HG03045 (cell line): ENCODE data around the gene ODF2L.
"Not testable (repeated sequence)": the region's sequence is repeated elsewhere in the genome, so short reads cannot be mapped to it uniquely, and the experiment has no call there.

Experiments used
- ATAC-seq: cut with Tn5 transposase; IDR thresholded peaks from one replicate; pipeline ENCODE4 v1.9.1; 2021; ENCODE audit warnings: mild to moderate bottlenecking, moderate library complexity; ENCODE audit not compliant: unreplicated experiment

The ODF2L gene

DNA sequence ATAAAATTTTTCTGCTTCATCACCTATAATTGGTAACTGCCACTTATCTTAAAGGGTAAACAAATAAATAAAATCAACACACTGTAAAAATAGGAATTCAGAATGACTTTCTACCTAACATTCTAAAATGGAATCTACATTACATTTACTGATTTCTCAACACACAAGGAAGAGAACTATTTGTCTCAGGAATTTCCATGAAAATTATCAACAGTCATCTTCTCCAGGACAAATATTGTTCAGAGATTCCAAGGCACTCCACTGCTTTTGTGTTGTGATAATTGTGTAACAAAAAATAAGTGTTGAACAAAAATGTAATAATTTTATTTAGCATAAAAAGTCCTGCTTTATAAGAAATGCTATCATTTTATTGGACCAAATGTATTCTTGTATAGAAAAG, 7.3 kb downstream of the ODF2L start:
- ATAC-seq, result no peak

DNA sequence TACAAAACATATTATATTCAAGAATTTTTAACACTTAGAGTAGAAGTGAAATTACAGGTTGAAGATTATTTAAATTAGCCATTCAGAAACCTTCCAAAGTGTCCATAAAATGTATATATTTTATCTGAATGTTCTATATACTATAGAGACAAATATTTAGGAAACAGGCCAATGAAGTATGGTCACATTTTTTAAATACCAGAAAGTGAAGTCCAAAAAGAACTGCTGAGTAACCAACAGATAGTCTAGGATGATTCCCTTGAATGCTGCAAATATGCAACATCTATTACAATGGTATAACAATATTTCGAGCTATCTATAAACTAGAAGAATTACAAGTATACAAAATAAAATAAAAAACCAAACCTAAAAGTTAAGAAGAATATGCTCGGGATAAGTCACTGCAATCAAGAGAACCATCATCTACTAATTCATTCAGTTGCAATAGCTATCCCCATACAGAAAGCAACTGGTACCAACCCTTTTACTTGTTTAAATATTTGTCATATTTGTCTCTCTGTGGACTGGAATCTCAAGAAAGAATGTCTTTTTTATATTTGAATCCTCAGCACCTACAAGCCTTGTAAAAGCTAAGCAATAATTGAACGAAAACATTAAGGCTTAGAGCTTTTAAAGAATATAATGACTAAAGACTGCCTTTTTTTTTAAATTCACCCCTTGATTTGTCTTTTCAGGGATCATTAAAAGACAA, 8.1 kb downstream of the ODF2L start:
- ATAC-seq, result no peak

DNA sequence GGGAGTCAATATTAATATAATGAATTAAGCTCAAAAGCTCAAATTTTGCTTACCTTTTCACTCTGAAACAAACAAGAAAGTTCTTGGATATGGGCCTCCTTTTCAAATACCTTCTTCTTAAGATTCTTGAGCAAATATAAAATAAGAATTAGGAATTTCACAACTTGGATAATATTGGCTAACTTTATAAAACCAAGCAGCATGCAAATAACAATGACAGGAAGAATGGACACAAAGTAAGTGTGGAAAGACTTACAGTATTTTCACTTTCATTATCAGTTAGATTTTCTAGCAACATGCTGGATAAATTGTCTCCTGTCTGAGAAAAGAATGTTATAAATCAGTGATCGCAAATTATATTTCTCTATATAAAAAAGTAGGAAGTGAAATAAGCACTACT, 13.2 kb downstream of the ODF2L start:
- ATAC-seq, result no peak

DNA sequence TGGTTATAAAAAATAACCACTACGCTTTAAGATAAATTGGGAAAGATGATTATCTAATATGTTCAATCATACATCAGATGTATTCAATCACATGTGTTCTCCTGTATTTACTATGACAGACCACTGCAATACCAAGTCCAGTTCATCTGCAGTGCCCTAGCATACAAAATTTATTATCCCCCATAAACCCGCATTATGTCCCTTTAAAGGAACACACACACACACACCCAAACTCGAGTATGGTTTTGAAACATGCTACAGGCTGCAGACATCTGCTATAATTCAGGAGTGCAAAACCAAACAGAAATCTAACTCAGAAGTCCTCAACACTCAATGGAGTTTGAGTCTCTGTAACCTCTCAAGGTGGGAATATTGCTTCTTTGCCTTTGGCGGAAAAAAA, 14.9 kb downstream of the ODF2L start:
- ATAC-seq, result no peak

DNA sequence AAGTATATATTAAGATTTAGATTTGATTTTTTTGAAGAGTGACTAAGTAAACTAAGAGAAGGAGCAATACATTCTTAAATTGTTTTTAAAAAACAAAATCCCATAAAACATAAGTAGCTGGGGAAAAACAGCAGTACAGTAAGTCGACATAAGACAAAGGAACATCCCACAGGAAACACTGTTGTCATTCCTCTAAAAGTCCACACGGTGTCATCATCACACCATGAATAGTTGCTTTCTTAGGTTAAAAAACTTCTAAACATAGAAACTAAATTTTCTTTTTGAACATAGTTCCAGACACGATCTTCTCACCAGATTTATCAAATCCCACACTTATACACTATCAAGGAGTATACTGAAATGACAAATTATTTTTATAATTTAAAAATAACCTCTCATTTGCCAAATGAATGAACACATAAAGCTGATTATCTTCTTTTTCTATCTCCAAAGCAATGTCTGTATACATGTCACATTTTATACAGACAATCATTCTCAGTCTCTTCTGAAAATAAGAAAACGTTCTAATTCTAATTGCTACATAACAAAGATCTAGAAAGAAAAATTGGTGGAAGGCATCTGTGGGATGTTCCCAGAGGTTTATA, 15.8 kb downstream of the ODF2L start:
- peak; percentile 73 for ATAC-seq

DNA sequence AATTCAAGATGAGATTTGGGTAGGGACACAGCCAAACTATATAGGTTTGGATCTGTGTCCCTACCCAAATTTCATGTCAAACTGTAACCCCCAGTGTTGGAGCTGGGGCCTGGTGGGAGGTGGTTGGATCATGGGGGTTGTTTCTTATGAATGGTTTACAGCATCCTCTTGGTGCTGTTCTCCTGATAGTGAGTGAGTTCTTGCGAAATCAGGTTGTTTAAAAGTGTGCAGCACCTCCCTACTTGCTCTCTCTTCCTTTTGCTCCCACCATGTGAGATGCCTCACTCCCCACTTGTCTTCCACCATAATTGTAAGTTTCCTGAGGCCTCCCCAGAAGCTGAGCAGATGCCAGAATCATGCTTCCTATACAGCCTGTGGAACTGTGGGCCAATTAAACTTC, 17.3 kb downstream of the ODF2L start:
- ATAC-seq, result no peak

DNA sequence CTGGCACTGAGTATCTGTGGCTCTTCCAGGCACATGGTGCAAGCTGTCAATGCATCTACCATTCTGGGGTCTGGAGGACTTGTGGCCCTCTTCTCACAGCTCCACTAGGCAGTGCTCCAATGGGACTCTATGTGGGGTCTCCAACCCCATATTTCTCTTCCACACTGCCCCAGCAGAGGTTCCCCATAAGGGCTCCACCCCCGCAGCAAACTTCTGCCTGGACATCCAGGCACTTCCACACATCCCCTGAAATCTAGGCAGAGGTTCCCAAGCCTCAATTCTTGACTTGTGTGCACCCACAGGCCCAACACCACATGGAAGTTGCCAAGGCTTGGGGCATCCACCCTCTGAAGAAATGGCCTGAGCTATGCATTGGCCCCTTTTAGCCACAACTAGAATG, 18.8 kb downstream of the ODF2L start:
- no peak for ATAC-seq

DNA sequence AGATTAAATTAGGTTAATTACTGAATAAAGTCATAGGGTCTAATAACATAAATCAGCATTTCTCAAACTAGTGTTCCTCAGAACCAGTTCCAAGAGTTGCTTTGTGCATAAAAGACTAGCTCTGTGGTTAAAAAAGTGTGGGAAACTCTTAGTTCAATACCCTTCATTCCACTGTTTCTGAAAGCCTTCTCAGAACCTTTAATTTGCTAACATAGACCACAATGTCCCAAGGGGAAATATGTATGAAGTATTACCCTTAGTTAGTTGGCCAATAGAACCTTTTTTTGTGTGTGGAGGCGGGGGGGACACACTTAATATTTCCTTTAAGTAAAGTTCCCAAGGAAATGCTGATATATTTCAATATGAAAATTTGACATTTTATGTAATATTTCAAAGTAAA, 20.4 kb downstream of the ODF2L start:
- ATAC-seq, result no peak

DNA sequence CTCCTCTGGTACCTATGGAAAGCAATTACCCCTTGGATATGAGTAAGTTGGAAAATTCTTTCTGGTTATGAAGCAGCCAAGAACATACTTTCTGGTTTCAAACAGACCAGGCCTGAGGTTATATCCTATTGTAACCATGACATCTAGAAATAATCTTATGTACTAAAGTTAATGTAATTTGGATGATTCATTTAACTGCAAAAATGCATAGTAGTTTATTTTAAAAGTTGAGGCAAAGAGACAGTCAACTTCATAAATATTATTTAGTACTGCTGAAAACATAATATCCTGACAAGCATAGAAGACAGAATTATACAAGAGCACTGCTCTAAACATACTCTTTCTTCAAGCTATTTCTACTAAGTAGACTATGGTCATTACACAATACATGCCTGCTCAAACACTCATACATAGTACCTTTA, 25.5 kb downstream of the ODF2L start:
- ATAC-seq, result no peak

DNA sequence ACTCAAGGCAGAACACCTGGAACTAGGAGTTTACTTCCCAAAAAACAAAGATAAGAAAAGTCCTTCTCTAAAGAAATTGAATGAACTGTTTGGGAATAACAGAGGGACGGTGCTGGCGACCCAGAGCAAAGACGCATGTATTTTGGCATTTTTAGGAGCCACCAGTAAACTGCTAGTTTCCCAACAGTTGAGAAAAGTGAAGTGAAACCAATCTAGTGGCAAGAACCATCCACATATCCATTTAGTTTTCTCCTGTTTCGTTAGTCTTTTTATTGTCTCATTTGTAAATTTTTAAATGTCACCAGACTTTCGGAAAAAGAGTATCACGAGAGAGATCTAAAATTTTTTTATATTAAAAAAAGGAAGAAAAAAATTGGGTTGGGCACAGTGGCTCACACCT, 30.2 kb downstream of the ODF2L start:
- ATAC-seq, result no peak

DNA sequence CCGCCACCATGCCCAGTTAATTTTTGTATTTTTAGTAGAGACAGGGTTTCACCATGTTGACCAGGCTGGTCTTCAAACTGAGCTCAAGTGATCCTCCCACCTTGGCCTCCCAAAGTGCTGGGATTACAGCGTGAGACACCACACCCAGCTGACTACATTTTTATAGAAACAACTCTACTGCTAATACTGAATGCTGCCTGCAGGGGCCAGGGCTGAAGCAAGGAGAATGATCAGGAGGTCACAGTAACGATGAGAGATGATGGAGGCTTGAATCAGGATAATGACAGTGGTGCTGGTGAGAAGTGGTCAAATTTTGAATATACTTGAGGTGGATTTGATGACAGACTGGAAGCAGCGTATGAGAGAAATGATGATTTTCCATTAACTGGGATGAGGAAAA, 33.3 kb downstream of the ODF2L start:
- ATAC-seq, result no peak

DNA sequence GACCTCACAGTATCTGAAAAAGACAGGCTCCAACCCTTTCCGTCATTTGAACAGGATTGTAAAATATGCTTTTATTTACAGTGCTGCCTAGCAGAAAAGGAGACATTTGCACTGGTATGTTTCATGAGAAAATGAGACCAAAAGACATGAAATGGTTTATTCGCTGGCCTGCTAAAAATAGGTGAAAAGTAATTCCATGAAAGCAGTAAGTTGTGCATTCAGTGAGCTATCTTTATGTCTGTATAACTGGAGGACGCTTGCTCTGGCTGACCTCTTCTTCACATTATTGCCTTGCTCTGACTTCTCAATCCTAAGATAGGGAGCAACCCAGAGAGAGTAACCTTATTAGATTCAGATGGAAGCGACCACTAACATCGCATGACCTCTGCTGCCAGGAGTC, 38.3 kb downstream of the ODF2L start:
- ATAC-seq, result no peak

DNA sequence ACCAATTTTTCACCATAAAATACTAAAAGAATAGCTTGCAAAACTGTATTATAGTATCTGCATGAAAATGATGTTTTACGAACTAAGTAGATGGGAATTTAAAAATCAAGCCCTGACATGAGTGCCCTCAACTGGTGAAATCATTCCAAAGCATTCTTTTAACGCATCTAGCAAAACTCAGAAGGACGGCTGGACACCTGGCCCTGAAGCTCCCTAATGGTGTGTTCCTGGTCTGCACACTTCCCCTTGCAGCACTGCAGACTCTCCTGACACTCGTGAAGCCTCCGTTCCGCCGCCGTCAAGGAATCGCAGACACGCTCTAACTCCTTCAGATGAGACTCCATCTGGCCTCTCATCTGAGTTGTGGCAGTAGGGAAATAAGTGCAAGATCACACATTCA, 39.9 kb downstream of the ODF2L start:
- no peak for ATAC-seq

DNA sequence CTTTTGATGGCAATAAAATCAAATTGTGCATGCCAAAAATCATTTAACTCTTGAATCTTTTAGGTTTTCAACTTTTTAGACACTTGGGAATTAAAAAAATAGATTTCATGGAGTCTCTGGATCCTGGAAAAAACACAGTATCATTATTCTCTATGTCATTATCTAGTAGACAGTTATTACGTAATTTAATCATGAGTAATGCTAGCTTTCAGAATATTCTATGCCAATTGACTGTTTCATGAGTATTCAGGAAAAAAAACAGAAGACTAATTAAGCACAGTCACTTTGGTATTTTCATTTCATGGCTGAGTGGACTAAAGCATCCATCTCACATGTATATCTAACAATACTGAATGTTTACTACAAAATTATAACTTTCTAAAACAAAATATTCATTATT, 44.0 kb downstream of the ODF2L start:
- no peak for ATAC-seq

DNA sequence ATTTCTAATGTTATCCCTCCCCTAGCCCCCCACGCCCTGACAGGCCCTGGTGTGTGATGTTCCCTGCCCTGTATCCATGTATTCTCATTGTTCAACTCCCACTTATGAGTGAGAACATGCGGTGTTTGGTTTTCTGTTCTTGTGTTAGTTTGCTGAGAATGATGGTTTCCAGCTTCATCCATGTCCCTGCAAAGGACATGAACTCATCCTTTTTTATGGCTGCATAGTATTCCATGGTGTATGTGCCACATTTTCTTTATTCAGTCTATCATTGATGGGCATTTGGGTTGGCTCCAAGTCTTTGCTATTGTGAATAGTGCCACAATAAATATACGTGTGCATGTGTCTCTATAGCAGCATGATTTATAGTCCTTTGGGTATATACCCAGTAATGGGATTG, 45.9 kb downstream of the ODF2L start:
- not testable (repeated sequence) for ATAC-seq

DNA sequence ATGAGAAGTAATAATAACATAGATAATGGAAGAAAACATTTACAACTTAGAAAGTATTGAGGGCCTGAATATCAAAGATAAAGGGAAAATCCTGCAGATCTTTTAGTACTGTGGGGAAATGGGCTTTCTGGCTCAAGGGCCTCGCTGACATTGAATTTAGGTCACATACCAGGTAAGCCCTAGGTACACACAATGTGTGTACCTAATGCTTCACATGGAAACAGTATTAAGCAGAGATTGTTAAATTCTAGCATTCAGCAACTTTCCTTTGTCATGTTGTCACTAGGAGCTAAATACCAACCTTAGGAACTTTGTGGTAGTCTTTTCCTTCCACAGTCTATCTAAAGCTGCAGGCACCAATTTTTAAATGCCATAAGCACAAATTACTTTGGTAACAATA, 49.7 kb downstream of the ODF2L start:
- no peak for ATAC-seq

DNA sequence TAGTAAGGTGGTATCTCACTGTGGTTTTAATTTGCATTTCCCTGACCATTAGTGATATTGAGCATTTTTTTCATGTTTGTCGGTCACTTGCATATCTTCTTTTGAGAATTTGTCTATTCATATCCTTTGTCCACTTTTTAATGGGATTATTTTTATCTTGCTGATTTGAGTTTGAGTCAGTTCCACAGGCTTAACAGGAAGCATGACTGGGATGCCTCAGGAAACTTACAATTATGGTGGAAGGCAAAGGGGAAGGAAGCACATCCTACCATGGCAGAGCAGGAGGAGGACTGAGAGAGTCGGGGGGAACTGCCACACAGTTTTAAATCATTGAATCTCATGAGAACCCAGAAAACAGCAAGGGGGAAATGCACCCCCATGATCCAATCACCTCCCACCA, 51.1 kb downstream of the ODF2L start:
- ATAC-seq, result no peak

DNA sequence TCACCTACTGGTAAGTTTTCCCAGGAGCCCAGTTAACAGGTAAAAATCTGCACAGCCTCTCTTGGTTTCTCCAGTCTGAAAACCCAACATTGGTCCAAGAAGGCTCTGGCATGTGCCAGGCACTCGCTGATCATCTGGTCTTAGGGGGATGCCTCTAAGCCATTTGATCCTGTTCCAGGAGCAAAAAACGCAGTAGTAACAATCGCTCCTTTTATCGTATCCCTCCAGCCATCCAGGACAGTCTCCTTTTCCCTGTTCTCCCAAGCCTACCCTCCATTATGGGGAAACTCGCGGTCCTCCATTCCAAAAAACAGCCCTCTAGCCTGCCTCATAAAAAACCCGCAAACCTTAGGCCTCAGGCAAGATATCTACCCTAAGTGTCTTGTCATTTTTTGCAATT, 56.2 kb downstream of the ODF2L start:
- ATAC-seq, result no peak

DNA sequence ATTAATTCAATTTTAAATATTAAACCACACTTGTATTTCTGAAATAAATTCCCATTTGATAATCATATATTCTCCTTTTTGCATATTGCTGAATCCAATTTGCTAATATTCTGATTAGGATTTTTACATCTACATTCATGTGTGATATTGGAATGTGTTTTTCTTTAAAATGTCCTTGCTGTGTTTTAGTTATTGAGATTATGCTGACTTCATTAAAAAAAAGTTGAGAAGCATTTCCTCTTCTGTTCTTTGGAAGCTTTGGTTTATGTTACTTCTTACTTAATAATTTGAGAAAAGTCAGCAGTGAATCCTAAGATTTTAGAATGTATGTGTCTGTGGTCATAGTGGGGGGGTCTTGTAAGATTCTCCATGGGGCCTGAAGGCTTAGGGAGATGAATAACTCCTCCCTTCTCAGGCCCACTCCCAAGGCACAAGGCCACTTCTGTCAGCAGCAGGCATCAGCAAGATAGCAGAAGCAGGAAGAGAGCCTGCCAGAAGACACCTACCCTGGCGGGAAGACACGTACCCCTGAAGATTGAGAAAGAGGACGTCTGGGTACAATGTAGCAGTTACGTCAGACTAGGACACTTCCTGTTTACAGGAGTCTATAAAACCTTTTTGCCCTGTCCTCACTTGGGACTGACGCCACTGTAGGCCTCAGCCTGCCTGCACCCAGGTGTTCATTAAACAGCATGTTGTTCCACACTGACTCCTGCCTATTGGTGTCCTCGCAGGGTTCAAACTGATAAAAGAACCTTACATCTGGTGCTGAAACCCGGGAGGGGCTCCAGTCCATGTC, 56.9 kb downstream of the ODF2L start:
- ATAC-seq, result no peak

DNA sequence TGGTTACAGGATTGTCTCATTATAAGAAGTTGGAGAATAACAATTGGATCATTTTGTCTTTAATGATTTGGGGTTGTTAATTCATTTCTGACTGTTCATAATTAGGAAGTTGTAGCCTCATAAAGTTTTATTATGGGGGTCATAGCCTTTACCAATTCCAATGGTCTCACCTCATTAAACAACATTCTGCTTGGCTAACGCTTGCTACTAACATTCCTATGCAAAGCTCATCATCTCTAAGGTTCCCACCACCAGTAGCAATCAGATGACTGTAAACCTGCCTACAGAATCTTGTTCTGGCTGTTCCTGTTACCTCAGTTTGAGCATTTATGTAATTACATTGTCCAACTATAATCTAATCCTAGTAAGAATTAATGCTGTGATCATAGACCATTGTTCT, 60.2 kb downstream of the ODF2L start:
- ATAC-seq, result no peak

DNA sequence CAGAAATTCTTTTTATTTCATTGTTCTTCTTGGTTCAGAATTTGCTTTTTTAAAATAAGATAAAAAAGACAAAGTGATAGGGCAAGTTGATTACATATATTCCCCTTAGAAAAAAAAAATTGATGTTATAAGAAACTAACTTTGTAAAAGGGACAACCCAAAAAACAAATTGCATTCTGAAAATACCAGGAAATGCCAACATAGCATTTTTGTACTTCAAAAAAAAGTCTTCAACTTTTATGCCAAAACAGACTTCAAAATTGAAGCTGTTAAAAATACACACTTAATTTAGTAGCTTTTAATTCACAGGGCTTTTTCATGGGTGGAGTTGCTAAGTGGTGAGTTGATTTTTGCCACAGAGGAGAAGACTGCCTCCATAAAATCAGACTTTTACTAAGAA, 70.9 kb downstream of the ODF2L start:
- ATAC-seq, result no peak

DNA sequence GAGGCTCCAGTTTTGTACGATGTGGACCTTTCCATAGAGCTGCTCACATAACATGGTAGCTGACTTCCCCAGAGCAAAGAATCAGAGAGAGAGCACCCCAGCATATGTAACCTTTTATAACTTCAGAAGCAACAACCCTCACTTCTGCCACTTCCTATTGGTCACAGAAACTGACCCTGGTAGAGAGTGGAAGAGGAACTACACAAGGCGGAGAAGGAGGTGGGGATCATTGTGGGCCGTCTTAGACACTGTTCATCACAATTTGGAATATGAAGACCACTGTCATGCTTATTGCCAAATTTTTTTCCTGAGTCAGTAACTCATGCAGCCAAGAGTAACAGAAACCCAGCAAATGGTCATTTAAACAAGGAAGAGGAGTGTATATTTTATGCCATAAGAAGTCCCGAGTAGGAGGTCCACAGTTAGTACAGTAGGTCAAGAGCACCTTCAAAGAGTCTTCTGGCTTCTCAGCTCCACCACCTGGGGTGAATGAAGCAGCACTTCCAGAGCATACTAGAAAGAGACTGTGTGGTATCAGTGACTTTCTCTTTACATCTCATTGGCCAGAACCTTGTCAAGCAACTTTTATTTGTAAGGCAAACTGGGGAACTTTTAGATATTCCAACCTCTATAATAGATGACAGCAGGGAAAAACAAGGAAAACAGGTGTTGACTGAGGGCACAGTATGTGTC, 71.8 kb downstream of the ODF2L start:
- ATAC-seq, result no peak
